ENCODE results near the gene PYGB.

DNA sequence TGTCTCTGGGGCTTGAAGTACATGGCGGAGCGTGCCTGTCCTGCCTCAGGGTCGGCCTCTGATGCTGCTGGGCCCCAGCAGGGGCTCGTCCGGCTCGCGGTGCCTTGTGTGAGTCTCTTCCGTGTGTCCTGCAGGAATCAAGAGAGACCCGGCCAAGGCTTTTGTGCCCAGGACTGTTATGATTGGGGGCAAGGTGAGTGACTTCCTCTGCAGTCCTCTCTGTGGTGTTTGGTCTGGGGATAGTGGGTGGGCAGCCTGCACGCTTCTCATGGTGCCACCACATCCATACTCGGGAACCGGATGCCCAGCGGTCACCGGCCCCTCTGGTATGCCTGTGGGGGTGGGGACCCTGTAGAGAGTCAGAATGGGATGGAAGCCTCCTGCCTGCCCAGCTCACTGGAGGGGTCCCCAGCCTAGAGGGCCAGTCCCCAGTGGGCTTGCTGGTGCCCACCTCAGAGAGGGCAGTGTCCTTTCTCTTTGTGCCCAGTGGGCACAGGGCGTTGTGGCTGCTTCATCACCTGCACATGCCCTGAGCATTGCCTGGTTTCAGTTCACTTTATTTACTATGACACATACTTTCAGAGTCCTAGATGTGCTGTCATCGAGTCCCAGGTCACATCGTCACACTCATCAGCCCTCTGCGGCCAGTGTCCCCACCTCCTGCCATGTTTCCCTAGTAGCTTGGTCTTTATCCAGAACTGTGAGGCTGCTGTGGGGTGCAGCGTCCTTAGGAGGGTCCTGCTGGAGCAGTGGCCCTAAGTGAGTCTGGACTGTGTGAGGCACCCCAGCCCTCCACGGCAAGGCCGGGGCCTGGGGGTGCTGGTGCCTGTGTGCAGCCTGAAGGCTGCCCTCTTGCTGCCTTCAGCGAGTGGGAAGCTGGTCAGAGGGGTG is 40.7 kb downstream of the PYGB start:
- TF ChIP-seq CTCF (IDR thresholded peaks at IDR 0.05), result no peak
- TF ChIP-seq POLR2A (IDR thresholded peaks at IDR 0.05), result no peak

Data from body of pancreas (tissue), 4 donors.